ENCODE results near the gene PTPRG.
"Not testable (repeated sequence)": the region's sequence is repeated elsewhere in the genome, so short reads cannot be mapped to it uniquely, and the experiment has no call there.

PTPRG gene

GRCh38 chr3:61725851-61726333 is 164.5 kb downstream of the PTPRG start:
- DNase-seq (ENCODE audit: low read depth), result no peak

DNA sequence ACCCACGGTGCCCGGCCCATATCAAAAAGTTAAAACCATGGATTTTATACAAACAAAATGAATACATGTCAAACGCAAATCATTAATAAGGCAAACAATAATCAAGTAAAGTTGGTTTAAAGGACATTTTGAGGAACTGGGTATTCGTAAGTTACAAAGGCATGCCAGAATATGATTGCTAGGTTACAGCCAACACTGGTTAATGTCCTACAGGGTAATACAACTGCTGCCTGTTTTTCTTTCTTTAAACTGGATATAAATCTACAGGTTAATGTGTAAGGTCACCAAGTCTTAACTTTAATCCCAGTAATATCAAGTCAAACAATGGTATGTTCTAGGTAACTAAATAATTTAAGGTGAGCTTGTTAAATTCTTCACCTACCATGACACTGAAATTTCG is 166.1 kb downstream of the PTPRG start:
- DNase-seq (ENCODE audit: low read depth), result no peak

- DNase-seq (ENCODE audit: low read depth), result no peak
Measured at GRCh38 chr3:61729038-61729634, 167.8 kb downstream of the PTPRG start.

- no peak for DNase-seq (ENCODE audit: low read depth)
Measured at GRCh38 chr3:61730056-61730455, 168.7 kb downstream of the PTPRG start.

GRCh38 chr3:61730577-61731231 is 169.3 kb downstream of the PTPRG start:
- no peak for DNase-seq (ENCODE audit: low read depth)

DNA sequence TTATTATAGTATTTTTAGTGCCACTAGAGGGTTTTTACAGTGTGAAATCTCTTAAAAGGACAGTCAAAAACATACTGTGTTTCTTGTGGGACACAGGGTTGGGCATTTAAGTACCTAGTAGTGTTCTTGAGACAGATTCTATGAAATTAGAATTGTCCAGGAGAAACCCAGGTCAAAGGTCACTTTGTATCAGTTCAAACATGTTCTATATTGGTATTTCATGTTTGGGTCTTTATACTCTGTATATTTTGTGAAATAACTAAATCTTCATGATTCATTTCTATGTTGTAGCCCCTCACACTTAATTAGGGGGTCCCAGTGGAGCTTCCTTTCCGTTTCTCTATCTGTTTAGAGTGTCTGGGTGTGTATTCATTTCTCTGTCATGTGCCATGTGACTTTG is 171.6 kb downstream of the PTPRG start:
- no peak for DNase-seq (ENCODE audit: low read depth)

DNA sequence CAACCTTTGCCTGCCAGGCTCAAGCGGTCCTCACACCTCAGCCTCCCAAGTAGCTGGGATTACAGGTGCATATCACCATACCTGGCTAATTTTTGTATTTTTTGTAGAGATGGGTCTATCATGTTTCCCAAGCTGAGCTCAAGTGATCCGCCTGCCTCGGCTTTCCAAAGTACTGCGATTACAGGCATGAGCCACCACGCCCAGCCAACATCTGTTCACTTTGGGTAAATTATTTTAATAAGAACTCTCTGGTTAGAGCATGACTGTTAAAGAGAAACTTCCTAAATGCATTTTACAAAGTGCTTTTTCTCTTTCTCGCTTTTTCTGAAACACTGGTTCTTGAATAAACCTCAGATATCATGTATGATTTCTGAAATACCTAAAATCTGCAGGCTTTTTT is 172.5 kb downstream of the PTPRG start:
- DNase-seq (ENCODE audit: low read depth), result no peak

DNA sequence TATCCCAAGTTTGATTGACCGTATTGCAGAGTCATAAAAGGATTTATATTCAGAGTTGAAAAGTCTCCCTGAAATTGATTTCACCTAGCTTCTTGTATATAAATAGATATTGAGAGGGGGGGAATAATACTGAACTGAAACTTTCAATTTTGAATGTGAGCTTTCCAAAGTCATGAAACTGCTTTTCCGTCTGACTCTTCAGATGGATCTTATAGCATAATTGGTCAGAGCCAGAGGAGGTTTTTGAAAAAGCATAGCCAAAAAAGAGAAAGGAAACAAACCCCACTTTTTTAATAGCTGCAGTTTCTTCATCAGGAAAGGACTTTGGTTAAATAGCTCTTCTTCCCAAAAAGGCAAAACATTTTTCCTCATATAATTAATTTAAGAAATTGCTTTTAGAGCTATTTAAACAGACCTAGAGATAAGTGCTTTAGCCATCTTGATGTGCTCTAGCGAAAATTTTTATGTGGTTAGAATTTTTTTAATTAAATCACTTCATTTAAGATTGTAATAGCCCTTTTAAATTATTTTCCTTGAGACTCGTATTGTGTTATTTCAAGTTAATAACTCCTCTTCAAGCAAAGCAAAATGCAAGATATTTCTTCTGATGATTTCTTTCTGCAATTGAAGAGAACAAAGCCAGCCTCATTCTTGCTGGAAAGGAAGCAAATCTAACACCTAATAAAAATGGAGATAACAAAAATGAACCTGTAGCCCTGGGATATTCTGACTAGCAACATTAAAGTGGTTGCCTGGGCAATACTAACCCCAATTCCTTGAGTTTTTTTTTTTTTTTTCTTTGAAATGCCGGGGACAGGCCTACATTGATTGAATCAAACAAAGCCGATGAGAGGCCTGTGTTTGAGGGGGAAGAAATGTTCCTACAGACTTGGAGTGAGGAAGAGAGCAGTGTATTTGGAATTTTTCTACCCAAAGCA is 173.6 kb downstream of the PTPRG start:
- DNase-seq (ENCODE audit: low read depth), result no peak

- no peak for DNase-seq (ENCODE audit: low read depth)
Measured at GRCh38 chr3:61736506-61736905, 175.1 kb downstream of the PTPRG start.

- DNase-seq (ENCODE audit: low read depth), result no peak
Measured at GRCh38 chr3:61739640-61740039, 178.3 kb downstream of the PTPRG start.

- DNase-seq (ENCODE audit: low read depth), result no peak
Measured at GRCh38 chr3:61740494-61740893, 179.1 kb downstream of the PTPRG start.

DNA sequence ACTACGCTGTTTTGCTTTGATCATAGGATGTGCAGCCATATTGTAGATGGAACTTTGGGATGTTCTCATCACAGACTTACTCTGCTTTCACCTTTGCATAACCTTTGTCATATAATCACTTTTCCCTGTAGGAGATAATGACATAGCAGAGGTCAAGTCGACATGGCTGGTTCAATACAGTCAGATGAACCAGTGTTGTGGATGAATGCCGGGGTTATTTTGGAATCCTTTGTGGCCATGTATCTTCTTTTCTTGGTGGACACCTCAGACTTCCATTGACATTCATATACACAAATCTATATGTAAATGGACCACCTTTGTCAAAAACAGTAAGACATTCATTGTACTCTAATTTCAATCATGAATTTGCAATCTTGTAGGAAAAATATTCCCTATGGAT is 180.2 kb downstream of the PTPRG start:
- DNase-seq (ENCODE audit: low read depth), result no peak

- no peak for DNase-seq (ENCODE audit: low read depth)
Measured at GRCh38 chr3:61742006-61742405, 180.6 kb downstream of the PTPRG start.

DNA sequence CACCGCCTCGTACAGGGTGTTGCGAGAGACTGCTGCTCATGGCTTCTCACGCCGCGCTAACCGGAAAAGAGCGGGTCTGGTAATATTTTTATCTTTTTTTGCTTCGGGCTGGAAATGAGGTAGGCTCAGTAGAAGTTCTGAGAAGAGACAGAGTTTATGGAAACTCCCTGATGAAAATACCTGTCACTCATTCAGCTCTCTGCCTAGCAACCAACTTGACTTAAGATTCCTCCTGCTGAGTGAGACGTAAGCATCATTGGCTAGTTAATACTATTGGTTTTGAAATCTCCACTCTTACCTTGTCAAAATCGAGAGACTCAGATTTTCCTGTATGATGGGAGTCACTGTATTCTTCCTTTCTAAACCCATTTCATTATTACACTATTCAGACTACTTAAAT is 181.7 kb downstream of the PTPRG start:
- no peak for DNase-seq (ENCODE audit: low read depth)

- no peak for DNase-seq (ENCODE audit: low read depth)
Measured at GRCh38 chr3:61743686-61744242, 182.4 kb downstream of the PTPRG start.

DNA sequence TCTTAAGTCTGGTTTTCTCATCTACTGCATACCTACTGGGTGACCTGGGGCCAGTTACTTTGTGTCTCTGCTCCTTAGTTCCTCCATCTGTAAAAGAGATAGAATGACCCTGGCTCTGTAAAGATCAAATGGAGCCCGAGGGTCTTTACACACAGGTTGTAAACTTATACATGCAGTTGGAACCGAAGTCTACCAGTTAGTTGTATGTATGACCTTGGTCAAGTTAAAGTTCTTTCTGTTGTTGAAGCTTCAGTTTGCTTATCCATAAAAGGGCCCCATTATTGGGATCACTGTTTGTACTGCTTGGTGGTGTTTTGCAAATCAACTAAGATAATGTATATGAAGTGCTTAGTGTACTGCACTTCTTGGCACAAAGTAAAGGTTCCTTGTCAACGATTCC is 186.9 kb downstream of the PTPRG start:
- DNase-seq (ENCODE audit: low read depth), result no peak

- DNase-seq (ENCODE audit: low read depth), result no peak
Measured at GRCh38 chr3:61750766-61751165, 189.4 kb downstream of the PTPRG start.

DNA sequence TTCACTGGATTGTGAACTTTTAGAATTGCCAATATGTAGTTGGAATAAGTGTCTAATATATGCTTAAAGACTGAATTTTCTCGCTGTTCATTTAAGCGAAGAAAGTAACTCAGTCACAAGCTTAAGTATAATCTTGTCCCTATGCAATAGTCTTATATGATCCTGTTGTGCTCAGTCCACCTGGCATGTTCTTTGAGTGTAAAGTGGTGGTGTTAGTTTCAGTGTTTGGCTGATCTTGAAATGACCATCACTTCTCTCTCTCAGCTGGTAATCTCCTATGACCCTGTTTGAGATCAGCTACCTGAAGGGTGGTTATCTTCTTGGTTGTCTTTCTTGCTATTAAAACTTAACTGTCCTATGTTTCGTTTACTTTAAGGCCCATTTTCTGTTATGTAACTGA is 197.5 kb downstream of the PTPRG start:
- DNase-seq (ENCODE audit: low read depth), result no peak

DNA sequence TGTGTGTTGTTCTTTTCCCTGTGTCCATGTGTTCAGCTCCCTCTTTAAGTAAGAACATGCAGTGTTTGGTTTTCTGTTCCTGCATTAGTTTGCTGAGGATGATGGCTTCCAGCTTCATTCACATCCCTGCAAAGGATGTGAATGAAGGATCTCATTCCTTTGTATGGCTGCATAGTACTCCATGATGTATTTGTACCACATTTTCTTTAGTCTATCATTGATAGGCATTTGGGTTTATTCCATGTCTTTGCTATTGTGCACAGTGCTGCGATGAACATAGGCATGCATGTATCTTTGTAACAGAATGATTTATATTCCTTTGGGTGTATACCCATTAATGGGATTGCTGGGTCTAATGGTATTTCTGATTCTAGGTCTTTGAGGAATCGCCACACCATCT is 199.4 kb downstream of the PTPRG start:
- not testable (repeated sequence) for DNase-seq (ENCODE audit: low read depth)

GRCh38 chr3:61761694-61762430 is 200.5 kb downstream of the PTPRG start:
- DNase-seq (ENCODE audit: low read depth), result no peak

DNA sequence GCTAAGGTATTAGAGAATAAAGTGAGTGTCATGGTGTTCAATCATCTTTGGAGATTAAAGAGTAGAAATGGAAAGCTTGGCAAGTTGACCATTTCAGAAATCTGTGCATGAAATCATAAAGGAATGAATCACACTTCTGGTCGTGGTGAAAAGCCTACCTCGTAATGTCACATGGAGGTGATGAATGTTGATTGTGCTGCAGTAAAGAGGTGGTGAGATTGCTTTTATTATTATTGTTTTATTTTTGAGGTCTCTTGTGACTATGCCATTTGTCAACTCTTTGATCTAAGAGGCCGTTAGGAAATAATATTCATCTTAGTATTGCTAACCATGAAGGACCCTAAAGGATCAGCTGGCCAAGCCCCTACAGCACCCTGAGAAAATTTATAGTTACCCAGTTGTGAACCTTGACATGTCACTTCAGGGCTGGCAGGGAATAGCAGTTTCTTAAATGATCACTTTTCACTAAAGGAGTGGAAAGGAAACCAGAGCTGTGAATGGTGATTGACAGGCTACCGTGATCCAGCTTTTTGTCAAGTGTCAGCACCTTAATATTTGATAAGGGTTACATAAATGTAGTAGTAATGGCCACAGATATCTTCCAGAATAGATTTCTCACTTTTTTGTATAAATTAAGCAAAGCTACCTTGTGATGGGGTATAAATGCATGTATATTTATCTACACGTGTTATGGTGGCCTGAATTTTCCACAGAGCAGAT is 203.9 kb downstream of the PTPRG start:
- DNase-seq (ENCODE audit: low read depth), result no peak
